GM21367 (cell line): ENCODE measurements around the gene CDK16.
"Not testable (repeated sequence)": the region's sequence is repeated elsewhere in the genome, so short reads cannot be mapped to it uniquely, and the experiment has no call there.

Source experiments
- ATAC-seq: cut with Tn5 transposase; IDR thresholded peaks from one replicate; pipeline ENCODE4 v1.9.1; 2021; ENCODE audit not compliant: unreplicated experiment

Gene CDK16

GRCh38 chrX:47247206-47247998 lies 28.9 kb downstream of the CDK16 start:
- ATAC-seq = no peak

GRCh38 chrX:47247999-47248320 lies 29.5 kb downstream of the CDK16 start:
- no peak for ATAC-seq

- ATAC-seq = no peak
These were observed 30.1 kb downstream of the CDK16 start for GRCh38 chrX:47248576-47248975.

GRCh38 chrX:47250017-47250347 lies 31.5 kb downstream of the CDK16 start:
- ATAC-seq = no peak

GRCh38 chrX:47257620-47258019 lies 39.1 kb downstream of the CDK16 start:
- not testable (repeated sequence) for ATAC-seq

- no peak for ATAC-seq
These were observed 46.1 kb downstream of the CDK16 start for GRCh38 chrX:47264483-47265173.

GRCh38 chrX:47266643-47267042 lies 48.2 kb downstream of the CDK16 start:
- ATAC-seq = no peak

- no peak for ATAC-seq
These were observed 53.5 kb downstream of the CDK16 start for GRCh38 chrX:47272013-47272408.

- ATAC-seq = no peak
These were observed 54.7 kb downstream of the CDK16 start for GRCh38 chrX:47273011-47273730.

- no peak for ATAC-seq
These were observed 60.2 kb downstream of the CDK16 start for GRCh38 chrX:47278691-47279090.
